CD14-positive monocyte (primary cell): ENCODE data around the gene FRMD4A. TPM values are rescaled to one million over a fixed set of nuclear protein-coding genes. Genes with fewer than 3 reads are reported as not detected.

Experiments used
- DNase-seq, 3 donors: peaks; one replicate each; pipeline ENCODE4 v3.0.0-alpha.2; 2011 to 2022
- H2AFZ ChIP-seq: 2 replicates; pipeline ENCODE4 v1.6.0; 2012; ENCODE audit warnings: mild to moderate bottlenecking, low read depth, low read length, inconsistent platforms; ENCODE audit not compliant: insufficient read depth, poor library complexity, severe bottlenecking
- H3K27ac ChIP-seq, 2 donors: 1 replicate in 1 of 2; 2 replicates in 1 of 2; pipeline ENCODE4 v1.5.1; 2012 to 2013; ENCODE audit warnings: low read length in 2 of 2, control low read depth in 1 of 2, inconsistent platforms in 1 of 2, low read depth in 1 of 2, mild to moderate bottlenecking in 1 of 2
- H3K27me3 ChIP-seq, 2 donors: one replicate each; pipeline versions ENCODE4 v1.6.0 to v1.6.1; 2011 to 2013; ENCODE audit warnings: low read length in 2 of 2; ENCODE audit not compliant: control insufficient read depth in 2 of 2, insufficient read depth in 2 of 2
- H3K36me3 ChIP-seq, 2 donors: replicated peaks in 1 of 2; 1 replicate in 1 of 2; 2 replicates in 1 of 2; pipeline versions ENCODE4 v1.5.1 to v1.6.1; 2012 to 2013; ENCODE audit warnings: low read length in 2 of 2, control low read depth in 1 of 2, inconsistent platforms in 1 of 2, mild to moderate bottlenecking in 1 of 2; ENCODE audit not compliant: insufficient read depth in 2 of 2, control insufficient read depth in 1 of 2
- H3K4me1 ChIP-seq, 2 donors: 1 replicate in 1 of 2; 2 replicates in 1 of 2; pipeline versions ENCODE4 v1.5.1 to v1.6.1; 2012 to 2013; ENCODE audit warnings: low read length in 2 of 2, control low read depth in 1 of 2, inconsistent platforms in 1 of 2, mild to moderate bottlenecking in 1 of 2, moderate library complexity in 1 of 2; ENCODE audit not compliant: insufficient read depth in 2 of 2, control insufficient read depth in 1 of 2
- H3K4me2 ChIP-seq: replicated peaks from 2 replicates; pipeline ENCODE3; 2012; ENCODE audit warnings: low read length, moderate library complexity, mild to moderate bottlenecking; ENCODE audit not compliant: poor library complexity, severe bottlenecking; ENCODE audit errors: extremely low read depth
- H3K4me3 ChIP-seq, 3 experiments: fragments of 200-600 bp in 1 of 3; sonication (generic) in 1 of 3; replicated peaks in 1 of 3; 1 replicate in 2 of 3; 2 replicates in 1 of 3; pipeline ENCODE4 v1.5.1; 2011 to 2013; ENCODE audit warnings: low read length in 3 of 3, mild to moderate bottlenecking in 3 of 3, control low read depth in 2 of 3, low read depth in 2 of 3, inconsistent platforms in 1 of 3, moderate library complexity in 1 of 3
- H3K79me2 ChIP-seq: 2 replicates; pipeline ENCODE4 v1.6.0; 2012; ENCODE audit warnings: mild to moderate bottlenecking, control low read depth, inconsistent platforms, low read length, moderate library complexity; ENCODE audit not compliant: insufficient read depth
- H3K9ac ChIP-seq: 2 replicates; pipeline ENCODE4 v1.6.0; 2017; ENCODE audit warnings: low read length, mild to moderate bottlenecking; ENCODE audit not compliant: insufficient read depth, poor library complexity, severe bottlenecking
- H3K9me3 ChIP-seq, 2 donors: replicated peaks in 1 of 2; 1 replicate in 1 of 2; 2 replicates in 1 of 2; pipeline versions ENCODE4 v1.5.1 to v1.6.1; 2012 to 2013; ENCODE audit warnings: low read length in 2 of 2, control low read depth in 1 of 2; ENCODE audit not compliant: control insufficient read depth in 1 of 2, insufficient read depth in 1 of 2
- H4K20me1 ChIP-seq: 2 replicates; pipeline ENCODE4 v1.6.0; 2012; ENCODE audit warnings: mild to moderate bottlenecking, low read length, control low read depth, moderate library complexity; ENCODE audit not compliant: insufficient read depth
- H3K27ac Mint-ChIP-seq, 7 donors: one replicate each; pipeline ENCODE4 v1.8.0; 2020; ENCODE audit warnings: mild to moderate bottlenecking in 7 of 7, mixed read lengths in 7 of 7, moderate library complexity in 6 of 7, inconsistent platforms in 2 of 7
- H3K27me3 Mint-ChIP-seq, 3 donors: one replicate each; pipeline ENCODE4 v1.8.0; 2021 to 2022; ENCODE audit warnings: low read depth in 3 of 3, mild to moderate bottlenecking in 3 of 3, mixed read lengths in 3 of 3, moderate library complexity in 3 of 3, inconsistent platforms in 1 of 3
- H3K36me3 Mint-ChIP-seq, 2 donors: one replicate each; pipeline ENCODE4 v1.8.0; 2020; ENCODE audit warnings: mixed read lengths in 2 of 2, inconsistent platforms in 1 of 2, mild to moderate bottlenecking in 1 of 2
- H3K4me1 Mint-ChIP-seq: one replicate; pipeline ENCODE4 v1.8.0; 2020; ENCODE audit warnings: mild to moderate bottlenecking, mixed read lengths
- H3K4me3 Mint-ChIP-seq, 2 donors: one replicate each; pipeline ENCODE4 v1.8.0; 2020; ENCODE audit warnings: mild to moderate bottlenecking in 2 of 2, mixed read lengths in 2 of 2, moderate library complexity in 1 of 2
- H3K9me3 Mint-ChIP-seq, 7 donors: one replicate each; pipeline ENCODE4 v1.8.0; 2020 to 2022; ENCODE audit warnings: mixed read lengths in 7 of 7, mild to moderate bottlenecking in 6 of 7, moderate library complexity in 6 of 7, inconsistent platforms in 2 of 7
- WGBS: methylation state at CpG from one replicate; pipeline ENCODE4 v1.1.5; 2013; ENCODE audit warnings: missing lambda C conversion rate; ENCODE audit not compliant: insufficient coverage; 5-methylcytosine and 5-hydroxymethylcytosine counted together
- intact Hi-C, 2 donors: fragments of 100-400 bp; cut with micrococcal nuclease; formaldehyde crosslinking; loops; one replicate each; pipeline versions ENCODE4 v1.15.0 to v1.15.1; 2023
- polyA plus RNA-seq, 3 donors: library from polyadenylated mRNA; depleted of rRNA in 1 of 3; unstranded in 2 of 3; stranded (reverse) in 1 of 3; fragments of 300-500 nt in 2 of 3; fragments of >200 nt in 1 of 3; fragmentation: Illumina TruSeq in 2 of 3; gene quantifications; 1 replicate in 2 of 3; 2 replicates in 1 of 3; pipeline ENCODE4 v1.2.3, GENCODE V29; 2012 to 2021
- TF ChIP-seq, protein P1 (sequence below): fragments of 200-600 bp; IDR thresholded peaks from one replicate; pipeline ENCODE4 v1.8.0; 2022; ENCODE audit warnings: antibody characterized with exemption, mild to moderate bottlenecking

The FRMD4A gene
- polyA plus RNA-seq, 3 donors: 0.12 TPM; not detected in 2

- Mint-ChIP-seq H3K27ac (no peak overlapping the region), H3K4me1 (peaks cover 22% of the 10 kb centered on the region), H3K27me3 (peaks cover 2 to 5% (median 4%) of the 10 kb centered on the region in 3 donors), H3K36me3 (no peaks in the 10 kb centered on the region), H3K9me3 (peaks cover 0 to 3% (median 0%) of the 10 kb centered on the region in 7 donors), H3K4me3 (no peak overlapping the region)
- Histone ChIP-seq H3K27ac (no peak overlapping the region), H3K4me2 (no peak overlapping the region), H3K79me2 (no peaks in the 10 kb centered on the region), H4K20me1 (no peaks in the 10 kb centered on the region), H3K4me3 (no peak overlapping the region), H3K36me3 (no peaks in the 10 kb centered on the region), H3K4me1 (peaks cover 9 to 15% of the 10 kb centered on the region in 2 donors), H2AFZ (no peak overlapping the region), H3K27me3 (no peaks in the 10 kb centered on the region), H3K9me3 (no peaks in the 10 kb centered on the region), H3K9ac (no peak overlapping the region)
- intact Hi-C loops: no loop called here
- WGBS: no CpG with 5 or more reads among the region's 2 CpGs
- no peak for DNase-seq
- TF ChIP-seq, protein P1, sequence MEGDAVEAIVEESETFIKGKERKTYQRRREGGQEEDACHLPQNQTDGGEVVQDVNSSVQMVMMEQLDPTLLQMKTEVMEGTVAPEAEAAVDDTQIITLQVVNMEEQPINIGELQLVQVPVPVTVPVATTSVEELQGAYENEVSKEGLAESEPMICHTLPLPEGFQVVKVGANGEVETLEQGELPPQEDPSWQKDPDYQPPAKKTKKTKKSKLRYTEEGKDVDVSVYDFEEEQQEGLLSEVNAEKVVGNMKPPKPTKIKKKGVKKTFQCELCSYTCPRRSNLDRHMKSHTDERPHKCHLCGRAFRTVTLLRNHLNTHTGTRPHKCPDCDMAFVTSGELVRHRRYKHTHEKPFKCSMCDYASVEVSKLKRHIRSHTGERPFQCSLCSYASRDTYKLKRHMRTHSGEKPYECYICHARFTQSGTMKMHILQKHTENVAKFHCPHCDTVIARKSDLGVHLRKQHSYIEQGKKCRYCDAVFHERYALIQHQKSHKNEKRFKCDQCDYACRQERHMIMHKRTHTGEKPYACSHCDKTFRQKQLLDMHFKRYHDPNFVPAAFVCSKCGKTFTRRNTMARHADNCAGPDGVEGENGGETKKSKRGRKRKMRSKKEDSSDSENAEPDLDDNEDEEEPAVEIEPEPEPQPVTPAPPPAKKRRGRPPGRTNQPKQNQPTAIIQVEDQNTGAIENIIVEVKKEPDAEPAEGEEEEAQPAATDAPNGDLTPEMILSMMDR: peak; percentile 21
Observed at GRCh38 chr10:14302035-14302434, 28.7 kb downstream of the FRMD4A start.

GRCh38 chr10:14299556-14299955, 31.2 kb downstream of the FRMD4A start:
- no peaks in the 10 kb centered on the region for H3K36me3 ChIP-seq
- H3K79me2 ChIP-seq: no peaks in the 10 kb centered on the region
- H3K4me2 ChIP-seq: no peak overlapping the region
- intact Hi-C loops: no loop called here
- Mint-ChIP-seq H3K4me1 (peaks cover 1% of the 10 kb centered on the region), H3K36me3 (no peaks in the 10 kb centered on the region), H3K27me3 (peaks cover 7 to 8% (median 7%) of the 10 kb centered on the region in 3 donors), H3K9me3 (peaks cover 0 to 3% (median 0%) of the 10 kb centered on the region in 7 donors), H3K27ac (no peak overlapping the region), H3K4me3 (no peak overlapping the region)
- no peak overlapping the region for H3K27ac ChIP-seq
- no peak overlapping the region for H3K9ac ChIP-seq
- no peaks in the 10 kb centered on the region for H3K9me3 ChIP-seq
- H2AFZ ChIP-seq: no peak overlapping the region
- TF ChIP-seq, protein P1: no peak
- no peak for DNase-seq
- 90% methylated on average over 2 of the region's 3 CpGs for WGBS
- no peaks in the 10 kb centered on the region for H3K4me1 ChIP-seq
- H4K20me1 ChIP-seq: no peaks in the 10 kb centered on the region
- H3K4me3 ChIP-seq: no peak overlapping the region
- H3K27me3 ChIP-seq: no peaks in the 10 kb centered on the region
